KMS-11 (cell line): ENCODE results near the gene SMTNL1.

ENCODE experiments used
- H2AFZ ChIP-seq: fragments of 200-600 bp; sonication (generic); 2 replicates; pipeline ENCODE4 v1.6.1; 2016; ENCODE audit warnings: antibody characterized with exemption, mixed run types, low read depth
- H3K27ac ChIP-seq: fragments of 200-600 bp; sonication (generic); 2 replicates; pipeline ENCODE4 v1.6.1; 2016; ENCODE audit warnings: mild to moderate bottlenecking, mixed run types
- H3K27me3 ChIP-seq: fragments of 200-600 bp; sonication (generic); 2 replicates; pipeline ENCODE4 v1.6.1; 2017; ENCODE audit warnings: mild to moderate bottlenecking, low read depth, mixed run types, moderate library complexity; ENCODE audit not compliant: insufficient read depth
- H3K36me3 ChIP-seq: fragments of 200-600 bp; sonication (generic); 2 replicates; pipeline ENCODE4 v1.6.1; 2017; ENCODE audit warnings: mild to moderate bottlenecking, mixed run types; ENCODE audit not compliant: insufficient read depth
- H3K4me1 ChIP-seq: fragments of 200-600 bp; sonication (generic); 2 replicates; pipeline ENCODE4 v1.6.1; 2016; ENCODE audit warnings: mild to moderate bottlenecking, low read depth, mixed run types; ENCODE audit not compliant: poor library complexity, severe bottlenecking
- H3K4me2 ChIP-seq: fragments of 200-600 bp; sonication (generic); 2 replicates; pipeline ENCODE4 v1.7.0; 2016; ENCODE audit warnings: mild to moderate bottlenecking, mixed run types
- H3K4me3 ChIP-seq: fragments of 200-600 bp; sonication (generic); IDR thresholded peaks from 2 replicates; pipeline ENCODE4 v1.6.1; 2017; ENCODE audit warnings: low read depth, low read length, mixed read lengths; ENCODE audit not compliant: insufficient read depth
- H3K79me2 ChIP-seq: fragments of 200-600 bp; sonication (generic); 2 replicates; pipeline ENCODE4 v1.6.1; 2016; ENCODE audit warnings: low read depth, mixed run types; ENCODE audit not compliant: insufficient read depth
- H3K9ac ChIP-seq: fragments of 200-600 bp; sonication (generic); 2 replicates; pipeline ENCODE4 v1.6.1; 2016; ENCODE audit warnings: mild to moderate bottlenecking, mixed run types
- H4K20me1 ChIP-seq: fragments of 200-600 bp; sonication (generic); 2 replicates; pipeline ENCODE4 v1.6.1; 2016; ENCODE audit warnings: mild to moderate bottlenecking, mixed run types; ENCODE audit not compliant: insufficient read depth
- CTCF ChIP-seq: fragments of 200-600 bp; sonication (generic); conservative IDR thresholded peaks from 2 replicates; pipeline ENCODE4 v1.6.1; 2017; ENCODE audit warnings: low read depth, mild to moderate bottlenecking, antibody characterized with exemption, low read length, moderate library complexity, mixed read lengths

Gene SMTNL1

GRCh38 chr11:57536947-57537619 lies at the start of gene SMTNL1:
SMTNL1 (plus strand) TSS chr11:57537595; CDS start chr11:57542643, 5,048 bp downstream.
- no peak within 1 kb of the TSS for H2AFZ ChIP-seq
- no peak within 1 kb of the TSS for H3K4me3 ChIP-seq
- peaks cover under 1% of the 10 kb centered on the region for H3K4me1 ChIP-seq
- H3K27ac ChIP-seq, result no peak within 1 kb of the TSS
- H3K79me2 ChIP-seq, result no peaks in the 10 kb centered on the region
- no peak within 1 kb of the TSS for H3K4me2 ChIP-seq
- H3K9ac ChIP-seq, result no peak within 1 kb of the TSS
- H3K27me3 ChIP-seq, result no peaks in the 10 kb centered on the region
- no peak for TF ChIP-seq CTCF
- H4K20me1 ChIP-seq, result no peaks in the 10 kb centered on the region
- no peaks in the 10 kb centered on the region for H3K36me3 ChIP-seq

- Histone ChIP-seq H3K9ac (no peak overlapping the region), H4K20me1 (no peaks in the 10 kb centered on the region), H3K4me2 (no peak overlapping the region), H3K36me3 (no peaks in the 10 kb centered on the region), H3K27ac (no peak overlapping the region), H2AFZ (no peak overlapping the region), H3K27me3 (no peaks in the 10 kb centered on the region), H3K4me3 (no peak overlapping the region), H3K4me1 (peaks cover 10% of the 10 kb centered on the region), H3K79me2 (no peaks in the 10 kb centered on the region)
- TF ChIP-seq CTCF, result no peak
These were observed 49.3 kb upstream of the SMTNL1 start for GRCh38 chr11:57487920-57488659.

- H2AFZ ChIP-seq, result no peak overlapping the region
- no peak overlapping the region for H3K27ac ChIP-seq
- TF ChIP-seq CTCF, result no peak
- no peaks in the 10 kb centered on the region for H3K79me2 ChIP-seq
- no peaks in the 10 kb centered on the region for H3K27me3 ChIP-seq
- no peaks in the 10 kb centered on the region for H4K20me1 ChIP-seq
- no peak overlapping the region for H3K4me2 ChIP-seq
- no peak overlapping the region for H3K9ac ChIP-seq
- H3K4me3 ChIP-seq, result no peak overlapping the region
- H3K36me3 ChIP-seq, result no peaks in the 10 kb centered on the region
- H3K4me1 ChIP-seq, result peaks cover 24% of the 10 kb centered on the region
These were observed 46.7 kb upstream of the SMTNL1 start for GRCh38 chr11:57490456-57491248.

DNA sequence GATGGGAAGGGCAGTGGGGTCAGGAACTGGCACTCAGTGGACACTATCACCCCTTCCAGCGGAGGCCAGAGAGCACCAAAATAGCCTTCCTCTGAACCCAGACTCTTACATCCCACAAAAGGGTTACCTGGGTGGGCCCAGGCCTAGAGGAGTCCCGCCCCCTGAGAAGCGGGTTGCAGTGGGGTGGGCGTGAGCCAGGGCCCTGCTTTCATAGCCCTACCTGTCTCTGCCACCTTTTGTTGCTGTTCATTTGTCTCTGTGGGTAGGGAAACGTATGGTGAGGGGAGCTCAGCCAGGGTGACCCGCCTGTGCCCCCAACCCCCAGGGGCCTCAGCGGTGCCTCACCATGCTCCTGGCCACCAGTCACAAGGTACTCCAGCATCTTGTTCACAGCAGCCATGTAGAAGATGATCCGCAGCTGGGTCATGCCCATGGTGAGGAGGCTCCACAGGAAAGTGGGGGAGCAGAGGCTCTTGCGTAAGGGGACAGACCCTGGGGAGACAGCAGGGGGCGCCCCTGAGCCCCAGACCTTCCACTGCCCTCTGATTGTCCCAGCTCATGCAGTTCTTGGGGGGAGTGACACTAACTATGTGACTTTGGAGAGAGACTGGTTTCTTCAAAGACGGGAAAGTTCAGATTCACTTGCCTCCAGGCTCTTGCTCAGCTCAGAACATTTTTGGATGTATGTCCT lies 45.9 kb upstream of the SMTNL1 start:
- Histone ChIP-seq H3K27ac (no peak overlapping the region), H3K36me3 (no peaks in the 10 kb centered on the region), H3K4me2 (no peak overlapping the region), H3K4me1 (peaks cover 24% of the 10 kb centered on the region), H3K79me2 (no peaks in the 10 kb centered on the region), H2AFZ (no peak overlapping the region), H3K27me3 (no peaks in the 10 kb centered on the region), H4K20me1 (no peaks in the 10 kb centered on the region), H3K4me3 (no peak overlapping the region), H3K9ac (no peak overlapping the region)
- peak; percentile 67 for TF ChIP-seq CTCF
